AG04449 (cell line): ENCODE measurements around the gene PRKCE.
A peak's percentile ranks its signal among the peaks of the same experiment; 100 is the strongest.

Source experiments
- CTCF ChIA-PET: fragments of 350-600 bp; formaldehyde crosslinking; extraction: SDS; loops from one replicate; lab custom pipeline; 2021; ENCODE audit warnings: antibody characterized with exemption; lab: Yijun Ruan, JAX
- POLR2A ChIA-PET: fragments of 400-600, 350-600 bp; formaldehyde crosslinking; extraction: SDS; loops from one replicate; lab custom pipeline; 2020; ENCODE audit warnings: antibody characterized with exemption, inconsistent platforms; lab: Yijun Ruan, JAX
- DNase-seq: peaks from one replicate; pipeline ENCODE4 v3.0.0-alpha.2; 2010; ENCODE audit warnings: low read depth, low spot score
- H3K4me3 ChIP-seq: 2 replicates; pipeline ENCODE4 v1.5.1; 2011; ENCODE audit warnings: low read depth, mild to moderate bottlenecking, control low read depth, low read length
- CTCF ChIP-seq: IDR thresholded peaks from one replicate; pipeline ENCODE4 v1.5.1; 2011; ENCODE audit warnings: mild to moderate bottlenecking, moderate library complexity, low read length, control low read depth, inconsistent platforms; ENCODE audit not compliant: insufficient read depth; ENCODE audit errors: missing control alignments

PRKCE gene

GRCh38 chr2:45809205-45809604 lies 157.7 kb downstream of the PRKCE start:
- POLR2A ChIA-PET = no interaction called here
- H3K4me3 ChIP-seq = no peak overlapping the region
- CTCF ChIA-PET = interaction anchor here (3.6 kb wide), 1 partner anchor 30 kb away, joined by 14 read pairs; no protein-coding TSS in a partner anchor
- no peak for DNase-seq
- TF ChIP-seq CTCF = no peak

- POLR2A ChIA-PET = no interaction called here
- peak; percentile 50 for DNase-seq
- CTCF ChIA-PET = interaction anchor here (0.8 to 3.6 kb wide), 3 partner anchors 9 to 33 kb away, joined by 3 to 14 read pairs (median 4); no protein-coding TSS in a partner anchor
- no peak overlapping the region for H3K4me3 ChIP-seq
- TF ChIP-seq CTCF = no peak
These were observed 160.6 kb downstream of the PRKCE start for GRCh38 chr2:45812011-45812500.

GRCh38 chr2:45813003-45813941 lies 161.8 kb downstream of the PRKCE start:
- H3K4me3 ChIP-seq = no peak overlapping the region
- ChIA-PET CTCF (interaction anchor here (0.9 to 2.1 kb wide), 4 partner anchors 15 to 124 kb away, joined by 3 to 6 read pairs (median 4); no protein-coding TSS in a partner anchor), POLR2A (no interaction called here)
- DNase-seq = no peak
- TF ChIP-seq CTCF = no peak

- no peak for TF ChIP-seq CTCF
- CTCF ChIA-PET = interaction anchor here (2.1 kb wide), 1 partner anchor 16 kb away, joined by 4 read pairs; no protein-coding TSS in a partner anchor
- POLR2A ChIA-PET = no interaction called here
- no peak overlapping the region for H3K4me3 ChIP-seq
- no peak for DNase-seq
These were observed 163.0 kb downstream of the PRKCE start for GRCh38 chr2:45814488-45814887.

- no peak overlapping the region for H3K4me3 ChIP-seq
- ChIA-PET CTCF (interaction anchor here (2.1 kb wide), 1 partner anchor 17 kb away, joined by 4 read pairs; no protein-coding TSS in a partner anchor), POLR2A (no interaction called here)
- TF ChIP-seq CTCF = no peak
- no peak for DNase-seq
These were observed 163.6 kb downstream of the PRKCE start for GRCh38 chr2:45814951-45815621.
